Activated naive CD8-positive, alpha-beta T cell treated with anti-CD3 and anti-CD28 coated beads, Interleukin-2, amount 10 ng/mL, durations not matched to agents 7 days and 5 days (primary cell): ENCODE data around the gene PPP1R15A. TPM values are rescaled to one million over a fixed set of nuclear protein-coding genes. Genes with fewer than 3 reads are reported as not detected.
"Not testable (repeated sequence)": the region's sequence is repeated elsewhere in the genome, so short reads cannot be mapped to it uniquely, and the experiment has no call there.

ENCODE experiments used
- ATAC-seq: fragments of 150-1000 bp; cut with Tn5 transposase; one replicate; pipeline ENCODE4 v1.10.0; 2021; ENCODE audit warnings: low read depth, moderate library complexity
- POLR2A ChIA-PET: fragments of 350-600 bp; sonication (Branson Sonifier 250); formaldehyde crosslinking; loops from one replicate; lab custom pipeline; 2021; ENCODE audit warnings: antibody characterized with exemption; lab: Charles Lee
- DNase-seq: peaks from one replicate; pipeline ENCODE4 v3.0.0; 2021
- H3K27ac Mint-ChIP-seq: one replicate; pipeline ENCODE4 v1.8.0; 2022; ENCODE audit warnings: mild to moderate bottlenecking, mixed read lengths
- H3K27me3 Mint-ChIP-seq: one replicate; pipeline ENCODE4 v1.8.0; 2022; ENCODE audit warnings: mild to moderate bottlenecking, moderate library complexity, mixed read lengths
- H3K36me3 Mint-ChIP-seq: one replicate; pipeline ENCODE4 v1.8.0; 2021; ENCODE audit warnings: mild to moderate bottlenecking, mixed read lengths
- H3K4me1 Mint-ChIP-seq: one replicate; pipeline ENCODE4 v1.8.0; 2021; ENCODE audit warnings: mixed read lengths
- H3K4me3 Mint-ChIP-seq: one replicate; pipeline ENCODE4 v1.8.0; 2022; ENCODE audit warnings: mild to moderate bottlenecking, moderate library complexity, mixed read lengths
- H3K9me3 Mint-ChIP-seq: one replicate; pipeline ENCODE4 v1.8.0; 2021; ENCODE audit warnings: mixed read lengths
- total RNA-seq, 2 experiments: library from RNA; stranded (reverse); gene quantifications; one replicate each; pipeline ENCODE4 v1.2.3, GENCODE V29; 2021

The PPP1R15A gene
- total RNA-seq, 2 experiments from 2014 or later = 82.8 to 83.9 TPM

DNA sequence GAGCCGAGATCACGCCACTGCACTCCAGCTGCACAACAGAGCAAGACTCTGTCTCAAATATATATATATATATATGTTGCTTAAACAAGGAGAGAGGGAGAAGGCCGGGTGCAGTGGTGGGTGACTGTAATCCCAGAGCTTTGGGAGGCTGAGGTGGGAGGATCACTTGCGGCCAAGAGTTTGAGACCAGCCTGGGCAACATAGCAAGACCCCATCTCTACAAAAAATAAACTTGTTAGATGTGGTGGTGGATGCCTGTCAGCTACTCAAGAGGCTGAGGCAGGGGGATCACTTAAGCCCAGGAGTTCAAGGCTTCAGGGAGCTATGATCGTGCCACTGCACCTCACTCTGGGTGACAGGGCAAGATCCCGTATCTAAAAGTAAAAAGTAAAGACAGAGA, 30.6 kb upstream of the PPP1R15A start:
- Mint-ChIP-seq H3K4me1 (peaks cover 6% of the 10 kb centered on the region), H3K4me3 (no peak overlapping the region), H3K27me3 (no peaks in the 10 kb centered on the region), H3K36me3 (no peaks in the 10 kb centered on the region), H3K9me3 (no peaks in the 10 kb centered on the region), H3K27ac (no peak overlapping the region)
- ATAC-seq (no peak), DNase-seq (no peak)
- POLR2A ChIA-PET = interaction anchor here (0.9 to 1.9 kb wide), 2 partner anchors 31 to 53 kb away, joined by 4 to 9 read pairs; partner anchors contain the start of gene PPP1R15A

- H3K27me3 Mint-ChIP-seq = no peaks in the 10 kb centered on the region
- H3K4me3 Mint-ChIP-seq = no peak overlapping the region
- no peaks in the 10 kb centered on the region for H3K36me3 Mint-ChIP-seq
- ATAC-seq (peak; percentile 60), DNase-seq (peak; percentile 50)
- H3K27ac Mint-ChIP-seq = peak overlapping the region; percentile 71
- H3K4me1 Mint-ChIP-seq = peaks cover 1% of the 10 kb centered on the region
- H3K9me3 Mint-ChIP-seq = no peaks in the 10 kb centered on the region
- POLR2A ChIA-PET = interaction anchor here (0.5 to 1.9 kb wide), 8 partner anchors 28 to 196 kb away, joined by 3 to 10 read pairs (median 4); partner anchors contain the start of genes CA11, GYS1 and RUVBL2
These were observed 29.4 kb upstream of the PPP1R15A start for GRCh38 chr19:48842789-48843162.

GRCh38 chr19:48844472-48844871, 27.7 kb upstream of the PPP1R15A start:
- Mint-ChIP-seq H3K36me3 (no peaks in the 10 kb centered on the region), H3K4me1 (peaks cover 1% of the 10 kb centered on the region), H3K27ac (no peak overlapping the region), H3K4me3 (no peak overlapping the region), H3K9me3 (no peaks in the 10 kb centered on the region), H3K27me3 (no peaks in the 10 kb centered on the region)
- POLR2A ChIA-PET = interaction anchor here (0.6 kb wide), 1 partner anchor 14 kb away, joined by 5 read pairs; no protein-coding TSS in a partner anchor
- no peak for ATAC-seq
- DNase-seq = no peak

- no peaks in the 10 kb centered on the region for H3K9me3 Mint-ChIP-seq
- no peaks in the 10 kb centered on the region for H3K36me3 Mint-ChIP-seq
- POLR2A ChIA-PET = no interaction called here
- H3K4me1 Mint-ChIP-seq = peaks cover 1% of the 10 kb centered on the region
- no peak overlapping the region for H3K4me3 Mint-ChIP-seq
- no peaks in the 10 kb centered on the region for H3K27me3 Mint-ChIP-seq
- DNase-seq = no peak
- H3K27ac Mint-ChIP-seq = no peak overlapping the region
- no peak for ATAC-seq
These were observed 26.8 kb upstream of the PPP1R15A start for GRCh38 chr19:48845384-48845783.

DNA sequence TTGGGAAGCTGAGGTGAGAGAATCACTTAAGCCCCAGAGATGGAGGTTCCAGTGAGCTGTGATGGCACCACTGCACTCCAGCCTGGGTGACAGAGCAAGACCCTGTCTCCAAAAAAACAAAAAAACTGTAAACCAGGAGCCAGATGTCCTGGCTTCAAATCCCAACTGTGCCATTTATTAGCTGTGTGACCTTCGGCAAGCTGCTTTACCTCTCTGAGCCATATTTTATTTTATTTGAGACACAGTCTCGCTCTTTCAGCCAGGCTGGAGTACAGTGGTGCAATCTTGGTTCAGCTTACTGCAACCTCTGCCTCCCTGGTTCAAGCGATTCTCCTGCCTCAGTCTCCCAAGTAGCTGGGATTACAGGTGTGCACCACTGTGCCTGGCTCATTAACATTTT, 25.6 kb upstream of the PPP1R15A start:
- H3K4me1 Mint-ChIP-seq, H3K27me3 Mint-ChIP-seq, H3K27ac Mint-ChIP-seq, H3K36me3 Mint-ChIP-seq, H3K4me3 Mint-ChIP-seq, POLR2A ChIA-PET, DNase-seq, ATAC-seq, H3K9me3 Mint-ChIP-seq: not testable (repeated sequence)

- POLR2A ChIA-PET = no interaction called here
- no peaks in the 10 kb centered on the region for H3K4me1 Mint-ChIP-seq
- DNase-seq = no peak
- no peak overlapping the region for H3K27ac Mint-ChIP-seq
- no peaks in the 10 kb centered on the region for H3K36me3 Mint-ChIP-seq
- peaks cover 2% of the 10 kb centered on the region for H3K27me3 Mint-ChIP-seq
- ATAC-seq = no peak
- no peak overlapping the region for H3K4me3 Mint-ChIP-seq
- H3K9me3 Mint-ChIP-seq = no peaks in the 10 kb centered on the region
These were observed 19.9 kb upstream of the PPP1R15A start for GRCh38 chr19:48852292-48852691.

DNA sequence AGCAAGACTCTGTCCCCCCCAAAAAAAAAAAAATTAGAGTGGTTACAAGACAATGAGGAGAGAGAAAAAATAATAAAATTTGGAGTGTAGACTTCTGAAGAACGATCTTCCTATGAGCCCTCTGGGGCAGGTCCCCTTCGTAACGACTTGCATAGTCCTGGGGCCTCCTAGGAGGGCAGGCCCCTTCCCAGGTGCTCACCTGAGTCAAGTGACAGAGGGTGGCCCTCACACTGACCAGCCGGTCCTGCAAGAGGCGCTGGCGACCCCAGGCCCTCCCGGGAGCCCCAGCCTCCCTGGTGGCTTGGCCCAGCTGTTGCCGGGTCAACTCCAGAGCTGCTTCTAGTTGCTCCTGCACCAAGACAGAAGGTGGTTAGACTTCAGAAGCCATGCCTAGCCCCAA, 18.7 kb upstream of the PPP1R15A start:
- H3K27ac Mint-ChIP-seq = no peak overlapping the region
- DNase-seq (no peak), ATAC-seq (no peak)
- H3K27me3 Mint-ChIP-seq = peaks cover 2% of the 10 kb centered on the region
- POLR2A ChIA-PET = no interaction called here
- H3K9me3 Mint-ChIP-seq = no peaks in the 10 kb centered on the region
- H3K4me3 Mint-ChIP-seq = no peak overlapping the region
- no peaks in the 10 kb centered on the region for H3K4me1 Mint-ChIP-seq
- H3K36me3 Mint-ChIP-seq = no peaks in the 10 kb centered on the region

DNA sequence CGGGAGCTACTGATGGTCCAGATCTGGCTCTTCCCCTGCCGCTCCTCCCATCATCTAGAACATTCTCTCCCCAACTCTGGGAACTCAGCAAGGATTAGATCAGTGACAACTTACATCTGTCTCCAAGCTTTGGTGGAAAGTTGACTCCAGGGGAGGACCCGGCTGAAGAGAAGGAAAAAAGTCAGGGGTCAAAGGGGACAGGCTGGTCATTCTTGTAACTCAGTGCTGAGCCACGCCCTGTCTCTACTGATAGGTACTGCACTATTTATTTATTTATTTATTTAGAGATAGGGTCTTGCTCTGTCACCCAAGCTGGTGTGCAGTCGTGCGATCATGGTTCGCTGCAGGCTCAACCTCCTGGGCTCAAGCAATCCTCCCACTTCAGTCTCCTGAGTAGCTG, 18.1 kb upstream of the PPP1R15A start:
- peaks cover 2% of the 10 kb centered on the region for H3K27me3 Mint-ChIP-seq
- DNase-seq (no peak), ATAC-seq (no peak)
- POLR2A ChIA-PET = no interaction called here
- H3K4me1 Mint-ChIP-seq = peaks cover 2% of the 10 kb centered on the region
- H3K4me3 Mint-ChIP-seq = no peak overlapping the region
- H3K27ac Mint-ChIP-seq = no peak overlapping the region
- no peaks in the 10 kb centered on the region for H3K36me3 Mint-ChIP-seq
- H3K9me3 Mint-ChIP-seq = no peaks in the 10 kb centered on the region

GRCh38 chr19:48856921-48857320, 15.3 kb upstream of the PPP1R15A start:
- POLR2A ChIA-PET = no interaction called here
- ATAC-seq = no peak
- Mint-ChIP-seq H3K27ac (no peak overlapping the region), H3K4me3 (no peak overlapping the region), H3K27me3 (peaks cover 4% of the 10 kb centered on the region), H3K9me3 (no peaks in the 10 kb centered on the region), H3K36me3 (no peaks in the 10 kb centered on the region), H3K4me1 (peaks cover 3% of the 10 kb centered on the region)
- no peak for DNase-seq

DNA sequence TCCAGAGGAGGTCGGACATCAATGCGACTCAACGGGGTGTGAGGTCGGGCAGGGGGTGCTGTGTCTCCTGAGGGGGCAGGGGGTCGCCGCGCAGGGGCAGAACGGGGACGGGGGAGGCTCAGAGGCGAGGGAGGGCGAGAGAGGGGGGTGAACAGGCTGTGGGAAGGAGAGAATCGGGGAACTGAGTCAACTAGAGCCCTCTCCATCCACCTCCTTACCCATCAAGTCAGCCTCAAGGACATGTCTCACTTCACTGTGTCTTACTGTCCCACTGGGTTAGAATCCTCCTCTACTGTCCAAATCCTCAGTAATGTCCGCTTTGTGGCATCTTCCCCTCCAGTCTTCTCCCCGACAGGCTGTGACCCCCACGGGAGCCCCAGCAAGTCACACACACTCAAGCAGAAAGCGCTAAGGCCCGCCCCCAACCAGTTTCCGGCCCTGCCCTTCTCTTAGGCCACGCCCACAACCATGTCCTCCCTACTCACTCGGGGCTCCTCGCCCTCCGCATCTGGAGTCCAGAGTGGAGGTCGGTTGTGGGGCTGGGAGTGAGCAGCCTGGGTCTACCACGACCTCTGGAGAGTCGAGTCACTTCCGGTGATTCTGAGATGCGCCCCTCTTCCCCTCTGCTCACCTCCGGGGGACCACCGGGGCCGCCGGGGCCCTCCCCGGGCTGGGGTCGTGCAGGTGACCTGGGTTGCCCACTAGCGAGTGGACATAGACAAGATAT, 13.1 kb upstream of the PPP1R15A start:
- DNase-seq (peak; percentile 80), ATAC-seq (peak; percentile 87)
- H3K4me1 Mint-ChIP-seq = peaks cover 3% of the 10 kb centered on the region
- H3K9me3 Mint-ChIP-seq = no peaks in the 10 kb centered on the region
- H3K27me3 Mint-ChIP-seq = peaks cover 3% of the 10 kb centered on the region
- H3K36me3 Mint-ChIP-seq = no peaks in the 10 kb centered on the region
- peak overlapping the region; percentile 89 for H3K27ac Mint-ChIP-seq
- peak overlapping the region; percentile 95 for H3K4me3 Mint-ChIP-seq
- POLR2A ChIA-PET = interaction anchor here (0.5 to 1.3 kb wide), 5 partner anchors 13 to 120 kb away, joined by 3 to 9 read pairs (median 5); partner anchors contain the start of gene PPP1R15A

DNA sequence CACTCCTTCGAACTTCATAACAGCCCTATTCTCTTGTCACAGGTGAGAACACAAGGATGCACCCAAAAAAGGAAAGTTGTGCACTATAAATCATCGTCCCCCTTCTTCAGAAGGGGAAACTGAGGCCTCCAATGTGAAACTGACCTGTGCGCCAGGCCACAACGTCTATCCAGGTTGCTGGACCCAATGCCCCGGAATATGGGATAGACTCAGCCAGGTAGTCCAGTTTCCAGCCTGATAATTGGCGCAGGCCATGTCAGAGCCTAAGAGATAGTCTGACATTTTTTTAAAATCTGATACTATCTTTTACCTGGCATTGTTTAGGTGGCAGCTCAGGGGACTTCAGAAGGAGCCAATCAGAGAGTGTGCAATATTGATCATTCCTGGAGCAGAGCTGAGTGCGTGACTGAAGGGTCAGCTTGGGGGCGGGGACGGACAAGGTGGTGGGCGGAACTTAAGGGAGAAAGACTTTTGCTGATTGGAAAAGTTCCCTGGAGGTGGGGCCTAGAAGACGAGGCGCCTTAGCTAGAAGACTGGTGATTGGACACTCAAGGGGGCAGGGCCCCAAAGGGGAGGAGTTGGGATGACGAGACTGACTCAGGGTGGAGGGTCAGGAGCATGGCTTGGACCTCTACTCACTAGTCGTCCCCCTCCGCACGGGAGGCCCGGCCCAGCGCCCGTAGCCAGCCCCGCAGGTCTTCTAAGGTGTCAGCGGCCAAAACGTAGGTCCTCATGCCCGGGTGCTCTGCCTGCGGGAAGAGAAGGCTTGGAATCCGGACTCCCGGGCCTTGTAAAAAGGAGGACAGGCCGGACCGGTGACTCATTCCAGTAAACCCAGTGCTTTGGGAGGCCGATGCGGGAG, 12.3 kb upstream of the PPP1R15A start:
- Mint-ChIP-seq H3K4me3 (no peak overlapping the region), H3K27me3 (peaks cover 5% of the 10 kb centered on the region), H3K27ac (no peak overlapping the region), H3K4me1 (peaks cover 3% of the 10 kb centered on the region), H3K36me3 (no peaks in the 10 kb centered on the region), H3K9me3 (no peaks in the 10 kb centered on the region)
- DNase-seq = no peak
- POLR2A ChIA-PET = interaction anchor here (0.5 to 1.1 kb wide), 2 partner anchors 12 to 14 kb away, joined by 3 to 9 read pairs; partner anchors contain the start of gene PPP1R15A
- no peak for ATAC-seq

DNA sequence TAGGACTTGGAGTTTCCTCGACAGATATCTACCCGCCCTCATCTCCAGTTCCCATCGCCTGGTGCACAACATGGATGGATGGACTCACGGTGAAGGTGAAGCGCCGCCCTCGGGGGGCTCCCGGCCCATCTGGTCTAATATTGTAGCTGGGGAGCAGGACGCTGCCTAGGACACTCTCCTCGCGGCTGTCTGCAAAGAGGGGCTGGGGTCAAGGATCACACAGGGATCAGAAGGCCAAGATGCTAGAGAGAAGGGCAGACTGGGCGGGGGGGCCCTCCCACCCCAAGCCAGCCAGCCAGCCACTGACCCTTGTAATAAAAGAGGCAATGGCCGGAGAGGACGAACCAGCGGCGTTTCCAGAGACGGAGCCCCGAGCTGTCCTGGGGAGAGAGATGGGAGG, 10.9 kb upstream of the PPP1R15A start:
- no peak for DNase-seq
- H3K36me3 Mint-ChIP-seq = no peaks in the 10 kb centered on the region
- H3K9me3 Mint-ChIP-seq = no peaks in the 10 kb centered on the region
- POLR2A ChIA-PET = no interaction called here
- no peak overlapping the region for H3K4me3 Mint-ChIP-seq
- H3K27me3 Mint-ChIP-seq = peaks cover 8% of the 10 kb centered on the region
- H3K4me1 Mint-ChIP-seq = peaks cover 3% of the 10 kb centered on the region
- no peak for ATAC-seq
- no peak overlapping the region for H3K27ac Mint-ChIP-seq

- no peak for DNase-seq
- Mint-ChIP-seq H3K4me3 (no peak overlapping the region), H3K36me3 (no peaks in the 10 kb centered on the region), H3K9me3 (no peaks in the 10 kb centered on the region), H3K27me3 (peaks cover 8% of the 10 kb centered on the region), H3K4me1 (peaks cover 3% of the 10 kb centered on the region), H3K27ac (no peak overlapping the region)
- ATAC-seq = no peak
- POLR2A ChIA-PET = interaction anchor here (1.2 kb wide), 1 partner anchor 9 kb away, joined by 3 read pairs; the partner anchor contains the start of gene PPP1R15A
These were observed 9.4 kb upstream of the PPP1R15A start for GRCh38 chr19:48862827-48863226.
